ENCODE results near the gene SLIT1.

The SLIT1 gene

GRCh38 chr10:97144297-97144696 is 41.5 kb downstream of the SLIT1 start:
- in situ Hi-C loops (cut with MboI; ENCODE audit: low sequenced_read_pairs), result no loop called here

GRCh38 chr10:97142834-97143233 is 42.9 kb downstream of the SLIT1 start:
- in situ Hi-C loops (cut with MboI; ENCODE audit: low sequenced_read_pairs), result no loop called here

GRCh38 chr10:97140902-97141745 is 44.6 kb downstream of the SLIT1 start:
- in situ Hi-C loops (cut with MboI; ENCODE audit: low sequenced_read_pairs), result no loop called here

- in situ Hi-C loops (cut with MboI; ENCODE audit: low sequenced_read_pairs), result no loop called here
Measured at GRCh38 chr10:97140049-97140846, 45.5 kb downstream of the SLIT1 start.

GRCh38 chr10:97139651-97140048 is 46.1 kb downstream of the SLIT1 start:
- in situ Hi-C loops (cut with MboI; ENCODE audit: low sequenced_read_pairs), result no loop called here

- in situ Hi-C loops (cut with MboI; ENCODE audit: low sequenced_read_pairs), result no loop called here
Measured at GRCh38 chr10:97138846-97139245, 46.9 kb downstream of the SLIT1 start.

- in situ Hi-C loops (cut with MboI; ENCODE audit: low sequenced_read_pairs), result no loop called here
Measured at GRCh38 chr10:97138174-97138573, 47.6 kb downstream of the SLIT1 start.

GRCh38 chr10:97136756-97137155 is 49.0 kb downstream of the SLIT1 start:
- in situ Hi-C loops (cut with MboI; ENCODE audit: low sequenced_read_pairs), result no loop called here

- in situ Hi-C loops (cut with MboI; ENCODE audit: low sequenced_read_pairs), result no loop called here
Measured at GRCh38 chr10:97135464-97135863, 50.3 kb downstream of the SLIT1 start.

- in situ Hi-C loops (cut with MboI; ENCODE audit: low sequenced_read_pairs), result no loop called here
Measured at GRCh38 chr10:97134983-97135382, 50.8 kb downstream of the SLIT1 start.

- in situ Hi-C loops (cut with MboI; ENCODE audit: low sequenced_read_pairs), result no loop called here
Measured at GRCh38 chr10:97134110-97134509, 51.6 kb downstream of the SLIT1 start.

- in situ Hi-C loops (cut with MboI; ENCODE audit: low sequenced_read_pairs), result no loop called here
Measured at GRCh38 chr10:97132273-97132672, 53.5 kb downstream of the SLIT1 start.

GRCh38 chr10:97131666-97132065 is 54.1 kb downstream of the SLIT1 start:
- in situ Hi-C loops (cut with MboI; ENCODE audit: low sequenced_read_pairs), result no loop called here

- in situ Hi-C loops (cut with MboI; ENCODE audit: low sequenced_read_pairs), result no loop called here
Measured at GRCh38 chr10:97131181-97131628, 54.6 kb downstream of the SLIT1 start.

GRCh38 chr10:97129666-97130065 is 56.1 kb downstream of the SLIT1 start:
- in situ Hi-C loops (cut with MboI; ENCODE audit: low sequenced_read_pairs), result no loop called here

GRCh38 chr10:97128516-97129154 is 57.1 kb downstream of the SLIT1 start:
- in situ Hi-C loops (cut with MboI; ENCODE audit: low sequenced_read_pairs), result no loop called here

- in situ Hi-C loops (cut with MboI; ENCODE audit: low sequenced_read_pairs), result no loop called here
Measured at GRCh38 chr10:97128039-97128492, 57.7 kb downstream of the SLIT1 start.

GRCh38 chr10:97127509-97127908 is 58.2 kb downstream of the SLIT1 start:
- in situ Hi-C loops (cut with MboI; ENCODE audit: low sequenced_read_pairs), result no loop called here

GRCh38 chr10:97124211-97124610 is 61.5 kb downstream of the SLIT1 start:
- in situ Hi-C loops (cut with MboI; ENCODE audit: low sequenced_read_pairs), result no loop called here

- in situ Hi-C loops (cut with MboI; ENCODE audit: low sequenced_read_pairs), result no loop called here
Measured at GRCh38 chr10:97123765-97124164, 62.0 kb downstream of the SLIT1 start.

GRCh38 chr10:97121041-97121440 is 64.7 kb downstream of the SLIT1 start:
- in situ Hi-C loops (cut with MboI; ENCODE audit: low sequenced_read_pairs), result no loop called here
